ENCODE measurements around the gene FRAS1. TPM values are rescaled to one million over a fixed set of nuclear protein-coding genes. Genes with fewer than 3 reads are reported as not detected.
A peak's percentile ranks its signal among the peaks of the same experiment; 100 is the strongest.

FRAS1 gene
- total and polyA plus RNA-seq, 4 donors = 0.08 to 1.4 (median 0.87) TPM; not detected in 1

DNA sequence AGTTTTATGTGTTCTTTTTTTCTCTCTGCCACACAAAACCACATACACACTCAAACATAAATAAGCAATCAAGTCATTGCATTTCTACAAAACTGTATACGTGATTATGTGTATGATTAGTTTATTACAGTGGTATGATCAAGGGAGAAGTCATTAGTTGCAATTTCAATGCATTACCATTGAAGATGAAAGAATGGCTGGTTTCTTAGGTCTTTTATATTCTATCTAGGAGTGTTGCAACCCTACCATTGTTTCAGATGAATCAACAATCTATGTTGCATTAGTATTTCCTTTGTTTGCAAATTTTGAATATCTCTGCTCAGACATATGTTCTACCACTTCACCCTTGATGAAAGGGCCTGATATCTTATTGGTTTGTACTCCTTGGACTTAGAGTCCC is 501.3 kb downstream of the FRAS1 start:
- Histone ChIP-seq H3K4me1 (ENCODE audit: control insufficient read depth in 1 of 2, insufficient read depth in 2 of 2, low read length in 2 of 2) (peaks cover 0 to 5% of the 10 kb centered on the region in 2 donors), H3K36me3 (ENCODE audit: control insufficient read depth in 1 of 2, insufficient read depth in 2 of 2, low read length in 1 of 2) (no peaks in the 10 kb centered on the region), H3K27me3 (ENCODE audit: control insufficient read depth in 1 of 2, insufficient read depth in 2 of 2, low read length in 1 of 2) (no peaks in the 10 kb centered on the region), H3K27ac (ENCODE audit: low read depth in 1 of 2, low read length in 2 of 2) (no peak overlapping the region), H3K9me3 (ENCODE audit: control insufficient read depth, low read length) (no peaks in the 10 kb centered on the region), H3K4me3 (ENCODE audit: low read length in 2 of 2) (no peak overlapping the region)
- ATAC-seq (ENCODE audit: low FRiP score) = no peak
- 79 to 81% methylated on average over 1 of the region's 1 CpG for WGBS, 2 donors
- no peak for DNase-seq
- intact Hi-C loops (cut with DNase I) = no loop called here

DNA sequence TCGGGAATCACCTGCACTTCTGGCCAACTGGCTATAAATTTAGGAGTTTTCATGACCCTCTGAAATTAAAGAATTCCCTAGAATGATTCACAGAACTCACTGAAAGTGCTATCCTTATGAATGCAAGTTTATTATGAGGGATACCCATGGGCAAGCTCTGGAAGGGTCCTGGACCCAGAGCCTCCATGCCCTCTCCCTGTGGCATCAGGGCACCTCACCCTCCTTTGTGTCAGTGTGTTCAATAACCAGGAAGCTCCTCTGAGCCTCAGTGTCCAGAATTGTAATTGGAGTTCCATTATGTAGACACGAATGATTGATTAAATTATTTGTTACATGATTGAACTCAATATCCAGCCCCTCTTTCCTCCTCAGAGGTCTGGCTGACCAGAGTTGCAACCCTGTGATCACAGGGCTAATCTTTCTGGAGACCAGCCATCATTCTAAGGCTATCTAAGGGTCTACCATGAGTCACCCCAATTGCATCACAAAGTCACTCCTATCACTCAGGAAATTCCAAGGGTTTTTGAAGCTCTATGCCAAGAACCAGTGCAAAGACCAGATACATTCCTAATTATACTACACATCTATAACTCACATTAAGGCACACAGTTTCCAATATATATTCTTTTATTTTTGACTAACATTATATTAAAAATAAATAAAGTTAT is 503.3 kb downstream of the FRAS1 start:
- 75 to 81% methylated on average over 2 of the region's 2 CpGs for WGBS, 2 donors
- no peaks in the 10 kb centered on the region for H3K36me3 ChIP-seq (ENCODE audit: control insufficient read depth in 1 of 2, insufficient read depth in 2 of 2, low read length in 1 of 2)
- no peak overlapping the region for H3K4me3 ChIP-seq (ENCODE audit: low read length in 2 of 2)
- H3K27ac ChIP-seq (ENCODE audit: low read depth in 1 of 2, low read length in 2 of 2) = no peak overlapping the region
- H3K9me3 ChIP-seq (ENCODE audit: control insufficient read depth, low read length) = no peaks in the 10 kb centered on the region
- DNase-seq (no peak), ATAC-seq (ENCODE audit: low FRiP score) (peak; percentile 57)
- intact Hi-C loops (cut with DNase I) = no loop called here
- peaks cover 0 to 5% of the 10 kb centered on the region in 2 donors for H3K4me1 ChIP-seq (ENCODE audit: control insufficient read depth in 1 of 2, insufficient read depth in 2 of 2, low read length in 2 of 2)
- H3K27me3 ChIP-seq (ENCODE audit: control insufficient read depth in 1 of 2, insufficient read depth in 2 of 2, low read length in 1 of 2) = no peaks in the 10 kb centered on the region

DNA sequence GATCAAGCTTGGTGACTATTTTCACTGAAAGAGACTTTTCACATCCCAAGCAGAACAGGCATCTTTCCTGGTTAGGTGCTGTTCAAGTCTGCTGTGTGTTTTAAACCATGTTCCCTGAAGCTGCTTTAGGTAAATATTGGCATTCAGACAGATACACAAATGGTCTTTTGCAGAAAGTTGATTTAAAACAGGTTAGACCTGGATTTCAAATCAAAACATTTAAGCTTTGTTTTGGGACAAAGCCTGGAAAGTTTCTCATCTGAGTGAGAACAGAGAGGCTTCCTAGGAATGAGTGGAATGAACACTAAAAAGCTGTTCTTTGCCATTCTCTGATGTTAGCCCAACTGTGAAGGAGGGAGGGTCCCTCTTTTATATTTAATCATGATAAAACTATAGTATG is 504.6 kb downstream of the FRAS1 start:
- intact Hi-C loops (cut with DNase I) = no loop called here
- H3K27me3 ChIP-seq (ENCODE audit: control insufficient read depth in 1 of 2, insufficient read depth in 2 of 2, low read length in 1 of 2) = no peaks in the 10 kb centered on the region
- H3K9me3 ChIP-seq (ENCODE audit: control insufficient read depth, low read length) = no peaks in the 10 kb centered on the region
- no peak for ATAC-seq (ENCODE audit: low FRiP score)
- no peak for DNase-seq
- H3K4me3 ChIP-seq (ENCODE audit: low read length in 2 of 2) = no peak overlapping the region
- no peaks in the 10 kb centered on the region for H3K36me3 ChIP-seq (ENCODE audit: control insufficient read depth in 1 of 2, insufficient read depth in 2 of 2, low read length in 1 of 2)
- peaks cover 0 to 8% of the 10 kb centered on the region in 2 donors for H3K4me1 ChIP-seq (ENCODE audit: control insufficient read depth in 1 of 2, insufficient read depth in 2 of 2, low read length in 2 of 2)
- H3K27ac ChIP-seq (ENCODE audit: low read depth in 1 of 2, low read length in 2 of 2) = peak overlapping the region in 1 of 2 donors; percentile 33

DNA sequence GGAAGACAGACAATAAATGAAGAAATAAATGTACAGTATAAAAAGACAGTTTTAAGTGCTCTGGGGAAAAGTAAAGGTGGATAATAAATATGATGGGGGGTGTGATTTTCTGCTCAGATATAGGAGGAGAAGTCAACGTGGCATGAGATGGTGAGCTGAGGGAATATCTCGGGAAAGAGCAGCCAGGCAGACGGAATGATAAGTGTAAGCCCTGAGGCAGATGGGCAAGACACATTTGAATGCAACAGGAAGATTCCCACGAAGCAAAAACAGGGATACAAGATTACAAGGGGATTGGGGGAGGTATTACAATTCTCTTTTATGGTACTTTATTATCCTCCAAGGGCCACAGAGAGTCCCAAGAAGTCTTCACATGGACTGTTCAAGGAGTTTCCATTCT is 505.6 kb downstream of the FRAS1 start:
- WGBS, 2 donors = 78 to 80% methylated on average over 4 of the region's 4 CpGs
- no peak for ATAC-seq (ENCODE audit: low FRiP score)
- intact Hi-C loops (cut with DNase I) = no loop called here
- H3K36me3 ChIP-seq (ENCODE audit: control insufficient read depth in 1 of 2, insufficient read depth in 2 of 2, low read length in 1 of 2) = no peaks in the 10 kb centered on the region
- no peak overlapping the region for H3K4me3 ChIP-seq (ENCODE audit: low read length in 2 of 2)
- DNase-seq = no peak
- H3K4me1 ChIP-seq (ENCODE audit: control insufficient read depth in 1 of 2, insufficient read depth in 2 of 2, low read length in 2 of 2) = peaks cover 0 to 8% of the 10 kb centered on the region in 2 donors
- H3K27me3 ChIP-seq (ENCODE audit: control insufficient read depth in 1 of 2, insufficient read depth in 2 of 2, low read length in 1 of 2) = no peaks in the 10 kb centered on the region
- no peaks in the 10 kb centered on the region for H3K9me3 ChIP-seq (ENCODE audit: control insufficient read depth, low read length)
- no peak overlapping the region for H3K27ac ChIP-seq (ENCODE audit: low read depth in 1 of 2, low read length in 2 of 2)

GRCh38 chr4:78565971-78566372 is 508.8 kb downstream of the FRAS1 start:
- peaks cover 0 to 5% of the 10 kb centered on the region in 2 donors for H3K4me1 ChIP-seq (ENCODE audit: control insufficient read depth in 1 of 2, insufficient read depth in 2 of 2, low read length in 2 of 2)
- H3K4me3 ChIP-seq (ENCODE audit: low read length in 2 of 2) = no peak overlapping the region
- intact Hi-C loops (cut with DNase I) = no loop called here
- no peaks in the 10 kb centered on the region for H3K36me3 ChIP-seq (ENCODE audit: control insufficient read depth in 1 of 2, insufficient read depth in 2 of 2, low read length in 1 of 2)
- DNase-seq (no peak), ATAC-seq (ENCODE audit: low FRiP score) (no peak)
- H3K9me3 ChIP-seq (ENCODE audit: control insufficient read depth, low read length) = no peaks in the 10 kb centered on the region
- WGBS, 2 donors = 91 to 93% methylated on average over 2 of the region's 2 CpGs
- no peak overlapping the region for H3K27ac ChIP-seq (ENCODE audit: low read depth in 1 of 2, low read length in 2 of 2)
- H3K27me3 ChIP-seq (ENCODE audit: control insufficient read depth in 1 of 2, insufficient read depth in 2 of 2, low read length in 1 of 2) = no peaks in the 10 kb centered on the region

GRCh38 chr4:78566834-78567499 is 509.8 kb downstream of the FRAS1 start:
- Histone ChIP-seq H3K36me3 (ENCODE audit: control insufficient read depth in 1 of 2, insufficient read depth in 2 of 2, low read length in 1 of 2) (no peaks in the 10 kb centered on the region), H3K9me3 (ENCODE audit: control insufficient read depth, low read length) (no peaks in the 10 kb centered on the region), H3K27me3 (ENCODE audit: control insufficient read depth in 1 of 2, insufficient read depth in 2 of 2, low read length in 1 of 2) (no peaks in the 10 kb centered on the region), H3K4me1 (ENCODE audit: control insufficient read depth in 1 of 2, insufficient read depth in 2 of 2, low read length in 2 of 2) (peaks cover 0 to 3% of the 10 kb centered on the region in 2 donors), H3K4me3 (ENCODE audit: low read length in 2 of 2) (no peak overlapping the region), H3K27ac (ENCODE audit: low read depth in 1 of 2, low read length in 2 of 2) (no peak overlapping the region)
- intact Hi-C loops (cut with DNase I) = no loop called here
- WGBS, 2 donors = 73 to 76% methylated on average over 8 of the region's 8 CpGs
- DNase-seq (no peak), ATAC-seq (ENCODE audit: low FRiP score) (no peak)

DNA sequence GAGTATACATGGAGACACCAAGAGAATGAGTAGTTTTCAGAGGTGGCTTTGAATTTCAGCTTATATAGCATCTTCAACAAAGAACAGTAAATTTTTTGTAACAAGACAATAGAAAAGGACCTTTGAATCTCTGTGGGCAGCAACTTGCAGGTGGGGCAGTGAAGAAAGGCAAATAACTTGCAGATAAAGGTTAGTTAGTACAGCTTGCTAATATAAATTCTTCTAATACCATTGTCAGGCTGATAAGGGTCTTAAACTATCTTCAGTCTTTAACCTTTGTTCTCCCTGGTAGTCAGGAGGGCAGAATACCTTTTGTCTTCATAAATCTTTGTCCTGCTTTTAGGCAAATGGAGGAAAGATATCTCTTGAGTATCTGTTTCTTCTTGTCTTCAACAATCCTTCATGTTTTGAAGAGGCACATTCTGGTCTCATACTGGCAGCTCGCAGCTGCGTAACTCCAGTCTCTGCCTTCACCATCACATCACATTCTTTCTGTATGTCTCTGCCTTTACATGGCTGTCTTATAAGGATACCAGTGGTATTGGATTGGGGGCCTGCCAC is 510.5 kb downstream of the FRAS1 start:
- no peak overlapping the region for H3K4me3 ChIP-seq (ENCODE audit: low read length in 2 of 2)
- H3K36me3 ChIP-seq (ENCODE audit: control insufficient read depth in 1 of 2, insufficient read depth in 2 of 2, low read length in 1 of 2) = no peaks in the 10 kb centered on the region
- H3K27ac ChIP-seq (ENCODE audit: low read depth in 1 of 2, low read length in 2 of 2) = no peak overlapping the region
- 98 to 100% methylated on average over 2 of the region's 2 CpGs for WGBS, 2 donors
- no peaks in the 10 kb centered on the region for H3K27me3 ChIP-seq (ENCODE audit: control insufficient read depth in 1 of 2, insufficient read depth in 2 of 2, low read length in 1 of 2)
- H3K4me1 ChIP-seq (ENCODE audit: control insufficient read depth in 1 of 2, insufficient read depth in 2 of 2, low read length in 2 of 2) = peaks cover 0 to 3% of the 10 kb centered on the region in 2 donors
- ATAC-seq (ENCODE audit: low FRiP score) (no peak), DNase-seq (no peak)
- intact Hi-C loops (cut with DNase I) = no loop called here
- H3K9me3 ChIP-seq (ENCODE audit: control insufficient read depth, low read length) = no peaks in the 10 kb centered on the region

DNA sequence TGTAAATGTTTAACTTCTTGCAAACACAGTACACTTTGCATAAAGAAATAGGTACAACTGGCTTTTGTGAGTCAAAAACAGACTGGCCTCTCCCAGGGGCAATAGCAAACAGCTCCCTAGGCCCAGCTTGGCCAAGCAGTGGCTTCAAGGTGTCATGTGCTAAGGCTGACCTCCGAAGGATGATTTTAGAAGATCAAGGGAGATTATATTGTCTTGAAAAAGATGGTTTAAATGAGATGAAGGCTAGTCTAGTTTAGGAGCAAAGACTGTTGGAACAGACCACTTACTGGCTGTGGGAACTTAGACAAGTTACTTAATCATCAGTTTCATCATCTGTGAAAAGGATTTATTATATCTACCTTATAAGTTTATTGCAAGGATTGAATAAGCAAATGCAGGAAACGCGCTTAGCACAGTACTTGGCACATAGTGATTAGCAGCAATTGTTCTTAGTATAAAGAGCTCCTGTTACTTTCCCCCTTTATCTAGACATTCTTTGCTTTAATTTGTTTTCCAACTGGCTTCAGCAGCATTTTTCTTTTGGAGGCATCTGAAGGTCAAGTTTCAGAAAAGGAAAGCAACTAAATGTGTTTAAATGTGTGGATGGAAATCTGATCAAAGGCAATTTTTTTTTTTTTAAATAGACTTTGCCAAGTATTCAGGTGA is 511.6 kb downstream of the FRAS1 start:
- ATAC-seq (ENCODE audit: low FRiP score) (no peak), DNase-seq (no peak)
- no peak overlapping the region for H3K4me3 ChIP-seq (ENCODE audit: low read length in 2 of 2)
- no peaks in the 10 kb centered on the region for H3K36me3 ChIP-seq (ENCODE audit: control insufficient read depth in 1 of 2, insufficient read depth in 2 of 2, low read length in 1 of 2)
- WGBS, 2 donors = 34 to 42% methylated on average over 3 of the region's 3 CpGs
- H3K4me1 ChIP-seq (ENCODE audit: control insufficient read depth in 1 of 2, insufficient read depth in 2 of 2, low read length in 2 of 2) = peaks cover 0 to 3% of the 10 kb centered on the region in 2 donors
- no peaks in the 10 kb centered on the region for H3K27me3 ChIP-seq (ENCODE audit: control insufficient read depth in 1 of 2, insufficient read depth in 2 of 2, low read length in 1 of 2)
- intact Hi-C loops (cut with DNase I) = no loop called here
- H3K27ac ChIP-seq (ENCODE audit: low read depth in 1 of 2, low read length in 2 of 2) = peak overlapping the region in 1 of 2 donors; percentile 57
- no peaks in the 10 kb centered on the region for H3K9me3 ChIP-seq (ENCODE audit: control insufficient read depth, low read length)

Measured in aorta (tissue), 5 donors.